ENCODE measurements around the gene PTGFRN. TPM values are rescaled to one million over a fixed set of nuclear protein-coding genes. Genes with fewer than 3 reads are reported as not detected.

The PTGFRN gene
- total and polyA plus RNA-seq, 9 of the 15 experiments (the other 6 are each of a cell fraction or from before 2014, with no cell fraction given), result 17.3 to 33.1 (median 25.7) TPM

GRCh38 chr1:116881879-116882520 lies 27.7 kb upstream of the PTGFRN start (continued):
- TF ChIP-seq, protein P1, sequence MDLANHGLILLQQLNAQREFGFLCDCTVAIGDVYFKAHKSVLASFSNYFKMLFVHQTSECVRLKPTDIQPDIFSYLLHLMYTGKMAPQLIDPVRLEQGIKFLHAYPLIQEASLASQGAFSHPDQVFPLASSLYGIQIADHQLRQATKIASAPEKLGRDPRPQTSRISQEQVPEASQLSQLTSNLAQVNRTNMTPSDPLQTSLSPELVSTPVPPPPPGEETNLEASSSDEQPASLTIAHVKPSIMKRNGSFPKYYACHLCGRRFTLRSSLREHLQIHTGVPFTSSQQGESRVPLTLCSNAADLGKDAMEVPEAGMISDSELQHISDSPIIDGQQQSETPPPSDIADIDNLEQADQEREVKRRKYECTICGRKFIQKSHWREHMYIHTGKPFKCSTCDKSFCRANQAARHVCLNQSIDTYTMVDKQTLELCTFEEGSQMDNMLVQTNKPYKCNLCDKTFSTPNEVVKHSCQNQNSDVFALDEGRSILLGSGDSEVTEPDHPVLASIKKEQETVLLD (IDR thresholded peaks at IDR 0.05), result peak; percentile 65; the same call in 1 of the 2 replicates
- TF ChIP-seq, protein P2, sequence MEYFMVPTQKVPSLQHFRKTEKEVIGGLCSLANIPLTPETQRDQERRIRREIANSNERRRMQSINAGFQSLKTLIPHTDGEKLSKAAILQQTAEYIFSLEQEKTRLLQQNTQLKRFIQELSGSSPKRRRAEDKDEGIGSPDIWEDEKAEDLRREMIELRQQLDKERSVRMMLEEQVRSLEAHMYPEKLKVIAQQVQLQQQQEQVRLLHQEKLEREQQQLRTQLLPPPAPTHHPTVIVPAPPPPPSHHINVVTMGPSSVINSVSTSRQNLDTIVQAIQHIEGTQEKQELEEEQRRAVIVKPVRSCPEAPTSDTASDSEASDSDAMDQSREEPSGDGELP (CRISPR knock-in tag; IDR thresholded peaks at IDR 0.05; ENCODE audit: borderline replicate concordance), result peak; percentile 91
- TF ChIP-seq ZNF318 (IDR thresholded peaks at IDR 0.05; ENCODE audit: borderline replicate concordance in 1 of 2, low read depth in 1 of 2) (peak in 1 of 2 experiments; percentile 54; a peak in 1 of 4 replicates), EGR1 (conservative IDR thresholded peaks at IDR 0.05) (peak; percentile 60), ZNF512 (tag; IDR thresholded peaks at IDR 0.05) (no peak), CREB1 (IDR thresholded peaks at IDR 0.05) (0 out of 2 replicates have a peak, but pooled peaks have one; percentile 46), CREB1 (CRISPR knock-in tag; IDR thresholded peaks at IDR 0.05) (no peak; the same call in 1 of the 2 replicates), FOXJ2 (tag; IDR thresholded peaks at IDR 0.05) (0 out of 2 replicates have a peak, but pooled peaks have one; percentile 30), TAF1 (IDR thresholded peaks at IDR 0.05; ENCODE audit: control insufficient read depth, extremely low read depth, insufficient read depth, low read length, severe bottlenecking) (no peak), NCOR1 (IDR thresholded peaks at IDR 0.05) (peak; percentile 53), TCF3 (CRISPR knock-in tag; IDR thresholded peaks at IDR 0.05) (peak; percentile 53; the same call in 1 of the 2 replicates), CBFA2T3 (IDR thresholded peaks at IDR 0.05) (peak; percentile 65), CHCHD3 (CRISPR knock-in tag; IDR thresholded peaks at IDR 0.05) (no peak)
- TF ChIP-seq, protein P3, sequence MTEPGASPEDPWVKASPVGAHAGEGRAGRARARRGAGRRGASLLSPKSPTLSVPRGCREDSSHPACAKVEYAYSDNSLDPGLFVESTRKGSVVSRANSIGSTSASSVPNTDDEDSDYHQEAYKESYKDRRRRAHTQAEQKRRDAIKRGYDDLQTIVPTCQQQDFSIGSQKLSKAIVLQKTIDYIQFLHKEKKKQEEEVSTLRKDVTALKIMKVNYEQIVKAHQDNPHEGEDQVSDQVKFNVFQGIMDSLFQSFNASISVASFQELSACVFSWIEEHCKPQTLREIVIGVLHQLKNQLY (CRISPR knock-in tag; conservative IDR thresholded peaks at IDR 0.05), result no peak
